ENCODE data around the gene NTF3. TPM values are rescaled to one million over a fixed set of nuclear protein-coding genes. Genes with fewer than 3 reads are reported as not detected.

NTF3 gene
- total RNA-seq, 1 donor from 2014 or later: 13.0 TPM

- no peak for TF ChIP-seq CTCF (conservative IDR thresholded peaks at IDR 0.05)
- Mint-ChIP-seq H3K36me3 (peaks cover 33% of the 10 kb centered on the region), H3K4me3 (no peak overlapping the region), H3K27me3 (peaks cover 22% of the 10 kb centered on the region), H3K4me1 (ENCODE audit: unreplicated experiment) (peaks cover 3% of the 10 kb centered on the region), H3K9me3 (peaks cover 4% of the 10 kb centered on the region), H3K27ac (peak overlapping the region; percentile 77)
- DNase-seq (ENCODE audit: extremely low spot score, unreplicated experiment): no peak
Observed at GRCh38 chr12:5498076-5498475, 66.2 kb downstream of the NTF3 start.

GRCh38 chr12:5498806-5499205 lies 66.9 kb downstream of the NTF3 start:
- DNase-seq (ENCODE audit: extremely low spot score, unreplicated experiment): no peak
- Mint-ChIP-seq H3K9me3 (peaks cover 4% of the 10 kb centered on the region), H3K27me3 (peaks cover 22% of the 10 kb centered on the region), H3K4me3 (no peak overlapping the region), H3K4me1 (ENCODE audit: unreplicated experiment) (peaks cover 3% of the 10 kb centered on the region), H3K27ac (peak overlapping the region; percentile 0), H3K36me3 (peaks cover 27% of the 10 kb centered on the region)
- TF ChIP-seq CTCF (conservative IDR thresholded peaks at IDR 0.05): no peak

- Mint-ChIP-seq H3K4me3 (peak overlapping the region; percentile 13), H3K9me3 (peaks cover 4% of the 10 kb centered on the region), H3K36me3 (peaks cover 17% of the 10 kb centered on the region), H3K27me3 (peaks cover 22% of the 10 kb centered on the region), H3K27ac (peak overlapping the region; percentile 7), H3K4me1 (ENCODE audit: unreplicated experiment) (peaks cover 3% of the 10 kb centered on the region)
- no peak for DNase-seq (ENCODE audit: extremely low spot score, unreplicated experiment)
- no peak for TF ChIP-seq CTCF (conservative IDR thresholded peaks at IDR 0.05)
Observed at GRCh38 chr12:5499566-5500330, 67.8 kb downstream of the NTF3 start.

GRCh38 chr12:5500331-5500659 lies 68.4 kb downstream of the NTF3 start:
- peak overlapping the region; percentile 13 for H3K4me3 Mint-ChIP-seq
- H3K36me3 Mint-ChIP-seq: peaks cover 12% of the 10 kb centered on the region
- H3K27ac Mint-ChIP-seq: peak overlapping the region; percentile 7
- peaks cover 4% of the 10 kb centered on the region for H3K9me3 Mint-ChIP-seq
- DNase-seq (ENCODE audit: extremely low spot score, unreplicated experiment): no peak
- peaks cover 22% of the 10 kb centered on the region for H3K27me3 Mint-ChIP-seq
- peaks cover 3% of the 10 kb centered on the region for H3K4me1 Mint-ChIP-seq (ENCODE audit: unreplicated experiment)
- TF ChIP-seq CTCF (conservative IDR thresholded peaks at IDR 0.05): no peak

GRCh38 chr12:5503774-5504173 lies 71.9 kb downstream of the NTF3 start:
- peak overlapping the region; percentile 15 for H3K4me3 Mint-ChIP-seq
- H3K27ac Mint-ChIP-seq: peak overlapping the region; percentile 78
- no peak for DNase-seq (ENCODE audit: extremely low spot score, unreplicated experiment)
- peaks cover 9% of the 10 kb centered on the region for H3K36me3 Mint-ChIP-seq
- H3K27me3 Mint-ChIP-seq: peaks cover 52% of the 10 kb centered on the region
- peaks cover 9% of the 10 kb centered on the region for H3K4me1 Mint-ChIP-seq (ENCODE audit: unreplicated experiment)
- TF ChIP-seq CTCF (conservative IDR thresholded peaks at IDR 0.05): no peak
- peaks cover 4% of the 10 kb centered on the region for H3K9me3 Mint-ChIP-seq

Data from type B pancreatic cell (in vitro differentiated cells).